GM18499 (cell line): Measurements from ENCODE around the gene ANKFY1.
"Not testable (repeated sequence)": the region's sequence is repeated elsewhere in the genome, so short reads cannot be mapped to it uniquely, and the experiment has no call there.

ENCODE experiments used
- ATAC-seq: cut with Tn5 transposase; IDR thresholded peaks from one replicate; pipeline ENCODE4 v1.9.1; 2021; ENCODE audit warnings: moderate number of reproducible peaks; ENCODE audit not compliant: insufficient read depth, unreplicated experiment

ANKFY1 gene

GRCh38 chr17:4258867-4259266 is 4.9 kb downstream of the ANKFY1 start:
- no peak for ATAC-seq

- ATAC-seq = no peak
Observed at GRCh38 chr17:4256952-4257351, 6.8 kb downstream of the ANKFY1 start.

- not testable (repeated sequence) for ATAC-seq
Observed at GRCh38 chr17:4255271-4255670, 8.5 kb downstream of the ANKFY1 start.

DNA sequence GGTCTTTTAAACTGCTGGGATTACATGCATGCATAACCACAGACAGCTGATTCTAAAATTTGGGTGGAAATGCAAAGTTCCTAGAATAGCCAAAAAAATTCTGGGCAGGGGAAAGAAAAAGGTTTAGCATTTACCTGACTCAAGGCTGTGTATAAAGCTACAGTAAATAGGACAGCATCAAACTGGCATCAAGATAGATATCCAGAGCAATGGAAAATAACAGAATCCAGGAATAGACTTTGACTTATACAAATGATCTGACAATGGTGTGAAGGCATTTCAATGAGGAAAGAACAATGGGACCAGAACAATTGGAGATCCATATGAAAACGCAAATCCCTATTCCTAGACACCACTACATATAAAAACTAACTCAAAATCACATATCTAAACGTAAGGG is 12.9 kb downstream of the ANKFY1 start:
- ATAC-seq = no peak

- no peak for ATAC-seq
Observed at GRCh38 chr17:4249452-4250029, 14.2 kb downstream of the ANKFY1 start.

DNA sequence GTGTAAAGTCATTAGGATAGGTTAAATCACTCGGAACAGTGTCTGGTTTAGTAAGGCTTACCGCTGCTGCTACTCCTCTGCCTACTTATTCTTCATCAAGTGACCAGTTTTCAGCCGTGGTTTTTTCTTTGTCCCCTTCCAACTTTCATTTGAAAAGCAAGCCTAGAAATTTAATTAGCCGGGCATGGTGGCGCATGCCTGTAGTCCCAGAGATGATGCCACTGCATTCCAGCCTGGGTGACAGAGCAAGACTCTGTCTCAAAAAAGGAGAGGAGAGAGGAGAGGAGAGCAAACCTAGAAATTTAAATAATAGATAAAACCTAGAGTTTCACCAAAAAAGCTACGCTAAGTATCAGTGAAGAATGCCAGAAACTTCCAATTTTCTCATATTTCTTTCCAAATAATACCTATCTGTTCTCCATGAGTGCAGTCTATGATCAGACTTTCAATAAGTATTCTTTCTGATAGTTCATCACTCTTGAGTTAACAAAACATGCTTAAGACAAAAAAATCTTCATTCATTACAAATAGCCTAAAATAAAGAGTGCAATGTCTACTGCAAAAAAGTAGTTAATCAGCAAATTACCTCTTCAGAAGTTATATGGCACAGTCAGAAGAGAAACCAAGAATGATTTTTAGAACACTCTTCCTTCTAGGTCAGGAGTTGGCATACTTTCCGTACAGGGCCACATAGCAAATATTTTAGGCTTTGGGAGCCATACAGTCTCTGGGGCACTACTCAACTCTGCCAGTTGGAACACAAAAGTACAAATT is 15.1 kb downstream of the ANKFY1 start:
- no peak for ATAC-seq

- no peak for ATAC-seq
Observed at GRCh38 chr17:4247971-4248388, 15.8 kb downstream of the ANKFY1 start.

DNA sequence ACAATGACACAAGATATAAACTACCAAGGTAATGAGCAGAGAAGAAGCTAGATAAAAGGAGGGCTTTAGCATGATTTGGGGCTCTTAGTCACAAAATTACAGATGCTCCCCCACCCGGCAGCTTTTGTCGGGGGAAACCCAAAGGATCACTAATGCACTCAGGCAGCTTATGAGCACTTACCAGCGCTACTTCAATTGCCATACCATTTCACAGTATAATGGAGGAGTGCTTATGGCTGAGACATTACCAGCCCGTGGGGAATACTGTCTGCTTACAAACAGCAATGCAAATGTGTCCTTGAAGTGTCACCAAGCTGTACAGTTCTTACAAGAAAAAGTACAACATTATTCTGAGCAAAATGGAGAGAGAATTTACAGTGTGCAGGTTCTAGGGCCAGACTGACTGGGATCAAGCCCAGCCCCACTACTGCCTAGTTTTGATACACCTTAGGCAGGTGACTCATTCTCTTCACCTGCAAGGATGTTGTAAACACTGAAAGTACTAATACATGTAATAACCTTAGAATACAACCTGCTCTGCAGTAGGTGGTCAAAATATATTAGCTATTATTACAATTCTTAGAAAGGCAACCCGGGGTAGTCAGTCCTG is 16.3 kb downstream of the ANKFY1 start:
- no peak for ATAC-seq

DNA sequence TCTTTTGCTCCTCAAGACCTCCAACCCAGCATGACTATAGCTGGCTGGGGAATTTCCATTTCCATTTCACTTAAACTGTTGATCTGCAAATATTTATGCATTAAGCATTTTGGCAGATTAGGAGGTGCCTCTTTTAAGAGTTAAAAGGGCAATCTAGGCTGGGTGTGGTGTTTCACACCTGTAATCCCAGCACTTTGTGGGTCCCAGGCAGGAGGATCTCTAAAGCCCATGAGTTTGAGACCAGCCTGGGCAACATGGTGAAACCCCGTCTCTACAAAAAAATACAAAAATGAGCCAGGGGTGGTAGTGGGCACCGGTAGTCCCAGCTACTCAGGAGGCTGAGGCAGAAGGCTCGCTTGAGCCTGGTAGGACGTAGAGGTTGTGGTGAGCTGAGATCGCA is 17.1 kb downstream of the ANKFY1 start:
- no peak for ATAC-seq

DNA sequence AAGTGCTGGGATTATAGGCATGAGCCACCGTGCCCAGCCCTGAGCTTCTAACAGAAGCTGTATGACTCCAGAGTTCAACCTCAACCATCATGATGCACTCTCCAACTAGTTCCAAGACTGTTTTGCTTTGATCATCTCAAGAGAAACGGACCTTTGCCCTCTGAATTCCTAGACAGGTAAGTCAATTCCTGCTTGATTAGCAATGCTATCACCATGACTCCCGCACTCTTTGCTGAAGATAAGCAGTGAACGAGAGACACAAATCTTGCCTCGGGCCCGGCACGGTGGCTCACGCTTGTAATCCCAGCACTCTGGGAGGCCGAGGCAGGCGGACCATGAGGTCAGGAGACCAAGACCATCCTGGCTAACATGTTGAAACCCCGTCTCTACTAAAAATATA is 22.2 kb downstream of the ANKFY1 start:
- ATAC-seq = no peak

DNA sequence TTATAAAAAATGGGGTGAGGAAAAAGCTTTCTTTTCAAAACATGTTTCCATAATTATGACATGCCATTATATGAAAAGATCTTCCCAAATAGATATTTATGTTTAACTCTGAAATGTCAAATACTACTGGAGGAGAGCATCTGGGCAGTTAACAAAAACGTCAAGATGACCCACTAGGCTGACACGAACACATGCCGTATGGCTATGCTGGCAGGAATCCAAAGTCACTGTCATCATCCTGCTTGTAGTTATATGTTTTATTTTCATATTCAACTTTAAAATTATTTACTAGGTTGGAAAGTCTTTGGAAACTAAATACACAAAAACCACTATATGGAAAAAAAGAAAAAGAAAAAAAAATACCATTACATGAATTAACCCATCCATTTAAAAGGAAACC is 27.3 kb downstream of the ANKFY1 start:
- no peak for ATAC-seq

DNA sequence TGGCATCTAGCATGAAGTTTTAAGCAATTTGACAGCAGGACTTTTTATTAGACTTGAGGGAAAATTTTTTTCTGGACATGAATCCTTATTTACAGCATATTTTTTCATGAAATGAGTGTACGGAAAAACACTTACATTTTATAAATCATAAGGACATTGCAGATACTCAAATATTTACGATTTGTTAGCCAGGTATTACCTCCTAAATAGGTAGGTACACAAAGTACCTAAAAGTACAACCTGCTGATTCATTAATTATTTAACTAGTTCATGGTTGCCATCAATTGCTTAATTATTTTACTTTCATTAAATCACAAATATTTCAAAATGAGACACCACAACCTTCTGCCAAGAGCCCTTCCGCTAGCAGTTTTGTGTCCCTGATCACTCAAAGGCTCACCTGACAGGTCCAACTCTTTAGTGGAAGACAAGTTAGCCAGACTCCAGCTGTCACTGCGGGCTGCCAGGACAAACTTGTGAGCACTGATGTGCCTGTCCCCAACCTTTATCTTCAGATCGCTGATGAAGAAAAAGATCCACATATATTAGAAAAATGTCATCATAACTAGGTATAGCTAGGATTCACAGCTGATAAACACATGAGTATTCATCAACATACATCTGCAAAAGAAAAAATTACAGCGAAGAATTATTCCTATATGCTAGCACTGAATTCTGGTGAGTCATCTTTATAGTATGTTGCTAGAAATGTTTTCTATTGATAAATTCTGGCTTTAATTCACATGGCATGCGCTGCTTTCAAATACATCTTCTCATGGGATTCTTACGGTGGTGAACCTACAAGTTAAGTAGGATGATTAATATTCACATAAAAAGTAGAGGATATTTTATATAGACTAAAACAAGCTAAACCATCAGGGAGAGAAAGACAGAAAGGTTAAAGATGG is 28.2 kb downstream of the ANKFY1 start:
- ATAC-seq = no peak

DNA sequence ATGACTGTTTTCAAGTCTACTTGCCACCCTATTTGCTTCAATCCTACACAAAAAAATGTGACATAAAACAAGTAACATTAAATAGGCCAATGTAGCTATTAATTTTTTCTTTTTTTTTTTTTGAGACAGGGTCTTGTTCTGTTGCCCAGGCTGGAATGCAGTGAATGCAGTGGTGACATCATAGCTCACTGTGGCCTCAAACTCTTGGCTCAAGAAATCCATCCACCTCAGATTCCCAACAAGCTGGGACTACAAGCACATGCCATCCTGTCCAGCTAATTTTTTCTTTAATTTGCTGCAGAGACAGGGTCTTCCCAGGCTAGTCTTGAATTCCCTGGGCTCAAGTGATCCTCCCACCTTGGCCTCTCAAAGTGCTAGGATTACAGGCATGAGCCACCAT is 29.4 kb downstream of the ANKFY1 start:
- ATAC-seq = no peak

- ATAC-seq = no peak
Observed at GRCh38 chr17:4233668-4234258, 30.0 kb downstream of the ANKFY1 start.

DNA sequence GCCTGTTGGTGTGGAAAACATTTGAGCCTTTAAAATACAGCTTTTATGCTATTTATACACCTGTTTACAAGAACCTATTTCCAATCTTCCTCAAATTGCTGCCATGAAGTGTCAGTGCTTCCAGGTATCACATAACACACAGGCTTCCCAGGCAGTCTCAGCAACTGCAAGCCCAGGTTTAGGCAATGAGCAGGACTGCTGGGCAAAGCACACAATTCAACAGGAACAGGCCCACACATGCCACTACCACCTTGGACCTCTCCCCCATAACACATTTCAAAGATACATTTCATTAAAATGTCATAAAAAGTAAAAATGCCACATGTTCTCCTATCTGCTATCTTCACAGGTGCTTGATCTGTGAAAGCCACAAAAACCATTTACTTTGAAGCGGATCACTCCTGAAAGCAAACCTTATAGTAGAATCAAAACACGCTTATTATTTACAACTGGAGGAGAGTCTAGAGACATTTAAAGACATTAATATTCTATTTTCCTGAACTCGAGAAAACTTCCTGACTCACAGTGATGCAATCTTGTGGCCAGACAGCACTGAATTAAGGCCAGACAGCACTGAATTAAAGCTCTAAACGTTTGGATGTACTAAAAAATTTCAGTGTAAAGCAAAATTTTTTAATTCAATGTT is 31.5 kb downstream of the ANKFY1 start:
- ATAC-seq = no peak

DNA sequence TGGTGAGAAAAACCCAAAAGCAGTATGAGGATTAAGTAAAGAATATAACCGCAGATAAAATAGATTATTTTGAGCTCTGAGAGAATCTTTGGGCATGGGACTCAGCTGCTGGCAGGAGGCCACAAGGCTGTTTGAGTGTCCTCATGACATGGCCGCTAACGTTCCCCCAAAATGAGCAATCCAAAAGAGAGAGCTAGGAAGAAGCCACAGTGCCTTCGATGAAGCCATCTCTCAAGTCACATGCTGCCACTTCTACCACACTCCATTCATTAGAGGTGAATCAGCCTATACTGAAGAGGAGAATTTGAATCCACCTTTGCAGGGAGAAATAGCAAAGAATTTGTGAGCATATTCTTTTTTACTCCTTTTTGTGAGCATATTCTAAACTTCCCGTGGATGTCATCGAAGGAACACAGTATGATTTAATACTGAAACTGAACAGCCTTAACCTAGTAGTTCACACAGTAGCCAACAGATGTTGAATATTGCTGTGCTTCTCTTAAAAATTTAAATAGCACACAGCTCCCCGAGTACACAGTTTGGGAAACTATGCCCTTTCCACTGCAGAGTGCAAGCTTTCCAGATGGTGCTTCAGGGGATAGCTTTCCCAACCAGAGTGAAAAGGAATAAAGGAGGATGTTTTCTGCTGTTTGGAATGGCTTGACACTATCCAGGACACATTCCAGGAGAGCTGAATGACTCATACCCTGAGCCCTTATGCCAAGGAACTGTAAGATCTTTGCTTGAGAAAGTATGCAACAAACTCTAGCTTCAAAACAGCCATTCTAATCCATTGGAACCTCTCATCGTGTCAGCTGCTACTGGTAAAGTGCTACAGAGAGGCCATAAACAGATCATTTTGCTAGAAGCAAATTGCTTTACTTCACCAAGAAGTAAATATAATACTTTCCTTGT is 33.9 kb downstream of the ANKFY1 start:
- ATAC-seq = no peak

DNA sequence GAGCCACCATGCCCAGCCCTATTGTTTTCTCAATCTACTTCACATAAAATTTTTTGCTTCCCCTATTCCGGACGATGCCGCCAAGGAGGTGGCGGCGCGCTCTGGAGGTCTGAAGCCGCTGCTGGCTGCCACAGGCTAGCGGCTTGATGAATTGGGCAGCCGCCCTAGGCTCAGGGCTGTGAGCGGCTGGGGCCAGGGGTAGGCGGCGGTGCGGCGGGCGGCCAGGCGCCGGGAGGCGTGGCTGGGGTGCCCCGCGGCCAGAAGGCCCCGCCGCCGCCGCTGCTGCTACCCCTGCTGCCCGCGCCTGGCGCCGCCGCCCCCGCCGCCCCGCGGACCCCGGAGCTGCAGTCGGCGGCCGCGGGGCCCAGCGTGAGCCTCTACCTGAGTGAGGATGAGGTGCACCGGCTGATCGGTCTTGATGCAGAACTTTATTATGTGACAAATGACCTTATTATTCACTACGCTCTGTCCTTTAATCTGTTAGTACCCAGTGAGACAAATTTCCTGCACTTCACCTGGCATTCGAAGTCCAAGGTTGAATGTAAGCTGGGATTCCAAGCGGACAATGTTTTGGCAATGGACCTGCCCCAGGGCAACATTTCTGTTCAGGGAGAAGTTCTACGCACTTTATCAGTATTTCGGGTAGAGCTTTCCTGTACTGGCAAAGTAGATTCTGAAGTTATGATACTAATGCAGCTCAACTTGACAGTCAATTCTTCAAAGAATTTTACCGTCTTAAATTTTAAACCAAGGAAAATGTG is 41.7 kb downstream of the ANKFY1 start:
- no peak for ATAC-seq

GRCh38 chr17:4221163-4221562 is 42.6 kb downstream of the ANKFY1 start:
- no peak for ATAC-seq
